ENCODE results near the gene CCL4L2.
A peak's percentile ranks its signal among the peaks of the same experiment; 100 is the strongest.
"Not testable (repeated sequence)": the region's sequence is repeated elsewhere in the genome, so short reads cannot be mapped to it uniquely, and the experiment has no call there.

The CCL4L2 gene

GRCh38 chr17:36210439-36211211 lies at the start of gene CCL4L2:
Gene CCL4L2, plus strand, starts transcription at chr17:36211063.
- DNase-seq: not testable (repeated sequence)

- not testable (repeated sequence) for DNase-seq
Observed at GRCh38 chr17:36168836-36169235, 42.0 kb upstream of the CCL4L2 start.

- not testable (repeated sequence) for DNase-seq
Observed at GRCh38 chr17:36176536-36176935, 34.3 kb upstream of the CCL4L2 start, which contains the start of gene TBC1D3B. Gene TBC1D3B, minus strand, starts transcription at chr17:36176636. Its CDS starts 1,586 bp downstream, at chr17:36175050.

GRCh38 chr17:36181446-36182175 lies 29.3 kb upstream of the CCL4L2 start:
- DNase-seq: not testable (repeated sequence)

- no peak for DNase-seq
Observed at GRCh38 chr17:36182176-36183000, 28.5 kb upstream of the CCL4L2 start.

GRCh38 chr17:36183001-36183971 lies 27.6 kb upstream of the CCL4L2 start:
- no peak for DNase-seq

GRCh38 chr17:36184023-36184765 lies 26.7 kb upstream of the CCL4L2 start:
- no peak for DNase-seq

GRCh38 chr17:36185416-36185815 lies 25.4 kb upstream of the CCL4L2 start:
- no peak for DNase-seq

GRCh38 chr17:36186810-36187763 lies 23.8 kb upstream of the CCL4L2 start:
- not testable (repeated sequence) for DNase-seq

GRCh38 chr17:36187943-36188665 lies 22.8 kb upstream of the CCL4L2 start:
- DNase-seq: not testable (repeated sequence)

GRCh38 chr17:36188891-36189306 lies 22.0 kb upstream of the CCL4L2 start:
- DNase-seq: peak; percentile 49

- not testable (repeated sequence) for DNase-seq
Observed at GRCh38 chr17:36189993-36190392, 20.9 kb upstream of the CCL4L2 start.

GRCh38 chr17:36190549-36191330 lies 20.1 kb upstream of the CCL4L2 start:
- not testable (repeated sequence) for DNase-seq

- DNase-seq: no peak
Observed at GRCh38 chr17:36193216-36193775, 17.6 kb upstream of the CCL4L2 start.

- not testable (repeated sequence) for DNase-seq
Observed at GRCh38 chr17:36194147-36194831, 16.6 kb upstream of the CCL4L2 start.

- not testable (repeated sequence) for DNase-seq
Observed at GRCh38 chr17:36194832-36195433, 15.9 kb upstream of the CCL4L2 start.

Measured in CD4-positive, alpha-beta T cell treated with Interleukin-12 subunit alpha and Interleukin-12 subunit beta, for 1 hour (primary cell).